Left kidney (tissue), 2 donors: Measurements from ENCODE around the gene MAGEA11. TPM values are rescaled to one million over a fixed set of nuclear protein-coding genes. Genes with fewer than 3 reads are reported as not detected.
"Not testable (repeated sequence)": the region's sequence is repeated elsewhere in the genome, so short reads cannot be mapped to it uniquely, and the experiment has no call there.

Source experiments
- DNase-seq: peaks from one replicate; pipeline ENCODE4 v3.0.0-alpha.2; 2013
- polyA plus RNA-seq: library from polyadenylated mRNA; unstranded; fragments of 120-200 nt; gene quantifications from one replicate; pipeline ENCODE4 v1.2.1, GENCODE V29; 2013; ENCODE audit not compliant: insufficient read length

Gene MAGEA11
- polyA plus RNA-seq, 1 donor, result not detected

GRCh38 chrX:149717803-149718202, 5.9 kb downstream of the MAGEA11 start:
- no peak for DNase-seq

DNA sequence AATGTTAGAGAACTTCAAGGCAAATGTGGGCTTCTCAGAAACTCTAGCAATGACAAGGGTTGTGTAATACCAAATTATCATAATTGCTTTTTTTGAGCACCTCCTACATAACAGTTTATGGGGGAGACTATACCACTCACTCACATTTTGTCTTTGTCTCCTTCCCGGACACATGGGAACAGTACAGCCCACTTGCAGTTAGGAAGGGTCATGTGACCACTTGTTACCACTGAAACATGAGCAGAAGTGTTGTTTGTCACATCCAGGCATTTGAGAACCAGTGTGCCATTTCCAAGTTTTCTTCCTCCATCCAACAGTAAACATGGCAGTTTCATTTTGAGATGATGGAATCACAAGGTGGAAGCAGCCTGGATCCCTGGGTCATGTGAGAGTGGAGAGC, 6.9 kb downstream of the MAGEA11 start:
- no peak for DNase-seq

GRCh38 chrX:149720021-149720689, 8.3 kb downstream of the MAGEA11 start:
- no peak for DNase-seq

DNA sequence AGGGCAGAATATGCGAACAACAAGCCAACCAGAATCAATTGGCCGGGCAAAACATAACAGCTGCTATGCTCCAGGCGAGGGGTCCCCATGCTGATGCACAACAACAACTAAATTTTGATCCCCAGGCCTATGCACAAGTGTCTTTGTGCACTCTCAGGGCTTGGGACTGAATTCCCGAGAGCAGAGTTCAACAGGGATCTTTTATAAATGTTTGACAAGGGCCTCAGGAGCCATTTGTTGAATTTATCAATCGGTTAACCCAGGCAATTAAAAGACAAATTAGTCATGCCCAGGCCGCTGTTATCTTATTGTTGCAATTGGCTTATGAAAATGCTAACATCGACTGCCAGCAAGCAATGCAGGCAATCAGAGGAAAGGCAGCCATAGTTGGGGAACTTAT, 9.4 kb downstream of the MAGEA11 start:
- DNase-seq, result not testable (repeated sequence)

DNA sequence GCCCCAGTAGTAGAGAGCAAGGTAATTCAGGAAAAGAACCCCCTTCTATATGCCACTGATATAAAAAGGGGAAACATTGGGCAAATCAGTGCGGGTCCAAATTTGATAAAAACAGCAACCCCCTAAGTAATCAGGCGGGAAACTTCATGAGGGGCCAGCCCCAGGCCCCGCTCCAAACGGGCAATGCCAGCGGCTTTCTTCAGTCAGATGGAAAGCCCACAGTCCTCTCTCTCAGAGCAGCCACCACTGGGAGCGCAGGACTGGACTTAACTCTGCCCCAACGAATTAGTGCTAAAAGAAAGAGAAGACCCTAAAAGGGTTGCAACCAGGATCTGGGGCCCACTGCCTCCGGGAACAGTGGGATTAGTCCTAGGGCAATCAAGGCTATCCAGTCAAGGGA, 9.9 kb downstream of the MAGEA11 start:
- DNase-seq, result no peak

GRCh38 chrX:149723583-149724118, 11.8 kb downstream of the MAGEA11 start:
- not testable (repeated sequence) for DNase-seq

DNA sequence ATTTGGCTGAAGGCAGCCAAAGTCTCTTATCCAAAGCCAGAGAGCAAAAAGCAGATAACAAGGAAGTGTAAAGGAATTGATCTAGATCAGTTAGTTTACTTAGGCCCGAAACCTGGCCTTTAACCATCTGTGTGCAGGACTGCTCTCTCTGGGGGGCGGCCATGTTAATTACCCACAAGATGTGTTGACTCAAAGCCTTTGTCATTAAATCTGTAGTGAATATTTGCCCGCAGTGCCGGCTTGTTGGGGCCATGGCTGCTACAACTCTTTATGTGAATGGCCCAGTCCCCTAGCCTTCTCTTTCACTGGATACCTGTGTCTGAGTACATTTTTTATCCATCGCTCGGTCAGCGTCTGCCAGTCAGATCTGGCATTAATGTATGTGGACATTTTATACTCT, 15.4 kb downstream of the MAGEA11 start:
- not testable (repeated sequence) for DNase-seq

- not testable (repeated sequence) for DNase-seq
These were observed 30.4 kb downstream of the MAGEA11 start for GRCh38 chrX:149742269-149742668.

- not testable (repeated sequence) for DNase-seq
These were observed 34.6 kb downstream of the MAGEA11 start for GRCh38 chrX:149746390-149747007.

- DNase-seq, result no peak
These were observed 45.6 kb downstream of the MAGEA11 start for GRCh38 chrX:149757206-149758067.

GRCh38 chrX:149758068-149758714, 46.3 kb downstream of the MAGEA11 start:
- no peak for DNase-seq

DNA sequence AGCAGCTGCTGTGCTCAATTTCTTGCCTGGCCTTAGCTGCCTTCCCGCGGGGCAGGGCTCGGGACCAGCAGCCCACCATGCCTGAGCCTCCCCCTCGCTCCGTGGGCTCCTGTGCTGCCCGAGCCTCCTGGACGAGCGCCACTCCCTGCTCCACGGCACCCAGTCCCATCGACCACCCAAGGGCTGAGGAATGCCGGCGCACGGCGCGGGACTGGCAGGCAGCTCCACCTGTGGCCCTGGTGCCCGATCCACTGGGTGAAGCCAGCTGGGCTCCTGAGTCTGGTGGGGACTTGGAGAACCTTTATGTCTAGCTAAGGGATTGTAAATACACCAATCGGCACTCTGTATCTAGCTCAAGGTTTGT, 46.8 kb downstream of the MAGEA11 start:
- DNase-seq, result not testable (repeated sequence)

DNA sequence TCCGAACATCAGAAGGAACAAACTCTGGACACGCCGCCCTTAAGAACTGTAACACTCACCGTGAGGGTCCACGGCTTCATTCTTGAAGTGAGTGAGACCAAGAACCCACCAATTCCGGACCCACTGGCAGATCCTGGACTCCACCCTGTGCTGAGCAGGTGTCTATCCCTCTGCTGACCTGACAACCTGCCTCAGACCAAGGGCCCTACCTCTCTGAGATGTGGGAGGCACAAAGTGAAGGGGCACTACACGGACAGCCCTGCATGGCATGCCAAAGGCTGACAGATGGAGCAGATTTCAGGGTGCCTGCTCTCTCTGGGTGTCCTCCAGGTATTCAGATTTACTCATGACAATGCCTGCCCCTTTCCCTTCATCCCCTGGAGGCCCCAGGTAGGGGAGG, 48.0 kb downstream of the MAGEA11 start:
- no peak for DNase-seq

- DNase-seq, result no peak
These were observed 49.1 kb downstream of the MAGEA11 start for GRCh38 chrX:149760965-149761364.

DNA sequence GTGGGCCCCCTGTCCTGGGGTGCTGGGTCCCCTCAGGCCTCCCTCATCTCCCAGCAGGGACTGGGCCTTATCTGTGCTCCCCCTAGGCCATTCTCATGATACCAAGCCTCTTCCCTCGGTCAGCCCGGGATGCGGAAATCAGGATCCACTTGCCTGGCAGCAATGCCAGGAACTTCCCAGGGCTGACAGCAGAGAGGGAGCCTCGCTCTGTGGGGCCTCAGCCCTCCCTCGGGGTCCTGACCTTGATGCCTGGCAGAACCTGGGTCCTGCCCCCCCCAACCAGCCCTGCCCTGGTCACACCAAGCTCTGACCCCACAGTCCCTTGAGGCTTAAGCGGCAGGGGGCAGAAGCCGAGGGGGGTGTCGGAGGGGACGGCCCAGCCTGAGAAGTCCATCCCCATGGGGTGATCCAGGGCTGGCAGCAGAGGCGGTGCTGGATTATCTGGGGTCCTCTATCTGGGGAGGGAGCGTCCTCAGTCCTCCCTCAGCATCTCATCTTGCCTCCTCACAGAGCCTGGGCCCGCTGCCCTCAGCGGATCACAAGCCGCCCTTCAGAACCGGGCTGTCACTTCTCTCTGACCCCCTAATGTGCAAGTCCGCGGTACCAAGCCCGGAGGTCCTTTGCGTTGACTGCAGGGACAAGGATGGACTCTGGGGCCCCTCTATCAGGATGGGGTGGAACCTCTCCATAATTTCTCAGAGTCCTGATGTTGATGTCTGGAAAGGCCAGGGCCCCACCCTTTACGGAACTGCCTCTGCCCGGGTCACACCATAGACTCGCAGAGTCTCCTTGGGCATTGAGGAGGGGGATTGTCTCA, 50.2 kb downstream of the MAGEA11 start:
- not testable (repeated sequence) for DNase-seq

GRCh38 chrX:149762696-149763614, 51.1 kb downstream of the MAGEA11 start:
- DNase-seq, result no peak
